Measurements from ENCODE around the gene IGFBP1. TPM values are rescaled to one million over a fixed set of nuclear protein-coding genes. Genes with fewer than 3 reads are reported as not detected.
A peak's percentile ranks its signal among the peaks of the same experiment; 100 is the strongest.

The IGFBP1 gene
- total RNA-seq, 1 donor from 2014 or later, result not detected

DNA sequence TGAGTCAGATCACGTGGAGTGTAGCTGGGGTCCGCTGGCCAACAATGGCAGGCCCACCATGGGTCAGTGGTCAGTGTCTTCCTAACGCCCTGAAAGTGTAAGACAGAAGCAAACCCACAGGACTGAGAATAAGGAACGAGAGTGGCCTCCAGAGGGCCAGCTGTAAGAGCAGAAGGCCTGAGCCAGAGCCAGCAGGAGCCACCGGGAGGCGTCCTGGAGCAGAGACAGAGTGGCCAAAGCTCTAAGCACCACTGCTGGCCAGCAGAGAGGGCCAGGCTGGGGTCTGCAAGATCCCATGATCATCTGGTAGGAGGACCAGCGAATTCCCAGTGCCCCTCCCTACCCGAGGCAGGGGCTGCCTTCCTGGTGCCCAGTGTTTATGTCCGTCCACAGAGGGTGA lies 24.6 kb upstream of the IGFBP1 start:
- H3K4me1 Mint-ChIP-seq, result peaks cover 3% of the 10 kb centered on the region
- no peaks in the 10 kb centered on the region for H3K36me3 Mint-ChIP-seq
- TF ChIP-seq, protein P1, sequence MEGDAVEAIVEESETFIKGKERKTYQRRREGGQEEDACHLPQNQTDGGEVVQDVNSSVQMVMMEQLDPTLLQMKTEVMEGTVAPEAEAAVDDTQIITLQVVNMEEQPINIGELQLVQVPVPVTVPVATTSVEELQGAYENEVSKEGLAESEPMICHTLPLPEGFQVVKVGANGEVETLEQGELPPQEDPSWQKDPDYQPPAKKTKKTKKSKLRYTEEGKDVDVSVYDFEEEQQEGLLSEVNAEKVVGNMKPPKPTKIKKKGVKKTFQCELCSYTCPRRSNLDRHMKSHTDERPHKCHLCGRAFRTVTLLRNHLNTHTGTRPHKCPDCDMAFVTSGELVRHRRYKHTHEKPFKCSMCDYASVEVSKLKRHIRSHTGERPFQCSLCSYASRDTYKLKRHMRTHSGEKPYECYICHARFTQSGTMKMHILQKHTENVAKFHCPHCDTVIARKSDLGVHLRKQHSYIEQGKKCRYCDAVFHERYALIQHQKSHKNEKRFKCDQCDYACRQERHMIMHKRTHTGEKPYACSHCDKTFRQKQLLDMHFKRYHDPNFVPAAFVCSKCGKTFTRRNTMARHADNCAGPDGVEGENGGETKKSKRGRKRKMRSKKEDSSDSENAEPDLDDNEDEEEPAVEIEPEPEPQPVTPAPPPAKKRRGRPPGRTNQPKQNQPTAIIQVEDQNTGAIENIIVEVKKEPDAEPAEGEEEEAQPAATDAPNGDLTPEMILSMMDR (IDR thresholded peaks at IDR 0.05; ENCODE audit: unreplicated experiment), result no peak
- H3K4me3 Mint-ChIP-seq, result no peak overlapping the region
- H3K27ac Mint-ChIP-seq, result no peak overlapping the region
- peaks cover 2% of the 10 kb centered on the region for H3K27me3 Mint-ChIP-seq (ENCODE audit: low read depth)
- DNase-seq (ENCODE audit: low spot score in 2 of 2, unreplicated experiment in 2 of 2), result no peak
- H3K9me3 Mint-ChIP-seq, result peaks cover 5% of the 10 kb centered on the region

GRCh38 chr7:45865594-45866410 lies 22.5 kb upstream of the IGFBP1 start:
- Mint-ChIP-seq H3K9me3 (peaks cover 5% of the 10 kb centered on the region), H3K27ac (no peak overlapping the region), H3K27me3 (ENCODE audit: low read depth) (no peaks in the 10 kb centered on the region), H3K36me3 (no peaks in the 10 kb centered on the region), H3K4me1 (peaks cover 8% of the 10 kb centered on the region), H3K4me3 (no peak overlapping the region)
- TF ChIP-seq, protein P1 (IDR thresholded peaks at IDR 0.05; ENCODE audit: unreplicated experiment), result no peak
- no peak for DNase-seq (ENCODE audit: low spot score in 2 of 2, unreplicated experiment in 2 of 2)

GRCh38 chr7:45867471-45867870 lies 20.8 kb upstream of the IGFBP1 start:
- TF ChIP-seq, protein P1 (IDR thresholded peaks at IDR 0.05; ENCODE audit: unreplicated experiment), result no peak
- no peaks in the 10 kb centered on the region for H3K36me3 Mint-ChIP-seq
- H3K27me3 Mint-ChIP-seq (ENCODE audit: low read depth), result no peaks in the 10 kb centered on the region
- no peak overlapping the region for H3K4me3 Mint-ChIP-seq
- no peak overlapping the region for H3K27ac Mint-ChIP-seq
- no peak for DNase-seq (ENCODE audit: low spot score in 2 of 2, unreplicated experiment in 2 of 2)
- peaks cover 8% of the 10 kb centered on the region for H3K4me1 Mint-ChIP-seq
- peaks cover 5% of the 10 kb centered on the region for H3K9me3 Mint-ChIP-seq

DNA sequence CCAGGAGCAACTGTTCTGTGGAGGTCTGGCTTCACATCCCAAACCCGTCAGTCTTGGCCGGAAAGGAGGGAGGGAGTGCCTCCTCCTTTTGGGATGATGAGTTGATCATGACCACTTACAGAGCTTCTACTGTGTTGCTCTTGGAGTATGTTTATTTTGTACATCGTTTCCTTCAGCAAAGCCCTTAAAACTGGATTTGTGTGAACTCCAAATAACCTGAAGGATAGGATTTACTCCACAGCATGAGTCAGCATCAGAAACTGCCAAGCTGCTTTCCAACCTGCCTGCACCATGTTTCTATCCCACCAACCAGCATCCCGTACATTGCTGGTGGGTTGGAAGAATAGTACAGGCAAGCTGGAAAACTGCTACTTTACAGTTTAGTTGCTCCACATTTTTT lies 18.9 kb upstream of the IGFBP1 start:
- DNase-seq (ENCODE audit: low spot score in 2 of 2, unreplicated experiment in 2 of 2), result no peak
- peaks cover 5% of the 10 kb centered on the region for H3K9me3 Mint-ChIP-seq
- peaks cover 8% of the 10 kb centered on the region for H3K4me1 Mint-ChIP-seq
- no peaks in the 10 kb centered on the region for H3K36me3 Mint-ChIP-seq
- H3K27ac Mint-ChIP-seq, result no peak overlapping the region
- H3K4me3 Mint-ChIP-seq, result no peak overlapping the region
- TF ChIP-seq, protein P1 (IDR thresholded peaks at IDR 0.05; ENCODE audit: unreplicated experiment), result no peak
- H3K27me3 Mint-ChIP-seq (ENCODE audit: low read depth), result no peaks in the 10 kb centered on the region

- Mint-ChIP-seq H3K36me3 (no peaks in the 10 kb centered on the region), H3K4me1 (peaks cover 8% of the 10 kb centered on the region), H3K27me3 (ENCODE audit: low read depth) (no peaks in the 10 kb centered on the region), H3K4me3 (no peak overlapping the region), H3K27ac (no peak overlapping the region), H3K9me3 (peaks cover 5% of the 10 kb centered on the region)
- TF ChIP-seq, protein P1 (IDR thresholded peaks at IDR 0.05; ENCODE audit: unreplicated experiment), result peak; percentile 26
- no peak for DNase-seq (ENCODE audit: low spot score in 2 of 2, unreplicated experiment in 2 of 2)
These were observed 15.9 kb upstream of the IGFBP1 start for GRCh38 chr7:45872116-45873034.

All from mesothelial cell of epicardium (in vitro differentiated cells).